Amygdala (tissue), 56 donors: ENCODE data around the gene CCDC187.

ENCODE experiments used
- DNase-seq, 56 donors: peaks; one replicate each; lab custom pipeline; 2025; lab: John Stamatoyannopoulos, UW

Gene CCDC187

GRCh38 chr9:136302527-136302926, 1.4 kb downstream of the CCDC187 start:
- DNase-seq, result no peak

GRCh38 chr9:136300866-136301265, 3.0 kb downstream of the CCDC187 start:
- no peak for DNase-seq

- no peak for DNase-seq
Observed at GRCh38 chr9:136300016-136300545, 3.8 kb downstream of the CCDC187 start.

GRCh38 chr9:136299541-136299940, 4.4 kb downstream of the CCDC187 start:
- no peak for DNase-seq

GRCh38 chr9:136299116-136299515, 4.8 kb downstream of the CCDC187 start:
- DNase-seq, result no peak

GRCh38 chr9:136297766-136298735, 5.8 kb downstream of the CCDC187 start:
- no peak for DNase-seq

GRCh38 chr9:136297016-136297691, 6.7 kb downstream of the CCDC187 start:
- DNase-seq, result no peak

- no peak for DNase-seq
Observed at GRCh38 chr9:136296434-136297015, 7.4 kb downstream of the CCDC187 start.

- DNase-seq, result no peak
Observed at GRCh38 chr9:136295542-136296433, 8.1 kb downstream of the CCDC187 start.

- DNase-seq, result no peak
Observed at GRCh38 chr9:136295055-136295454, 8.8 kb downstream of the CCDC187 start.

GRCh38 chr9:136294437-136294836, 9.5 kb downstream of the CCDC187 start:
- no peak for DNase-seq

- DNase-seq, result no peak
Observed at GRCh38 chr9:136293476-136294077, 10.3 kb downstream of the CCDC187 start.

- DNase-seq, result no peak
Observed at GRCh38 chr9:136292591-136293448, 11.1 kb downstream of the CCDC187 start.

- no peak for DNase-seq
Observed at GRCh38 chr9:136292026-136292538, 11.8 kb downstream of the CCDC187 start.

GRCh38 chr9:136291306-136292025, 12.4 kb downstream of the CCDC187 start:
- no peak for DNase-seq

GRCh38 chr9:136290508-136291000, 13.3 kb downstream of the CCDC187 start:
- no peak for DNase-seq
